Adrenal gland (tissue), 12 donors: ENCODE results near the gene TEX48. TPM values are rescaled to one million over a fixed set of nuclear protein-coding genes. Genes with fewer than 3 reads are reported as not detected.

Source experiments
- DNase-seq, 7 donors: peaks; one replicate each; pipeline ENCODE4 v3.0.0-alpha.2; 2019 to 2020
- H3K27ac ChIP-seq, 5 donors: fragments of 200-600 bp; sonication (generic) in 4 of 5; 1 replicate in 3 of 5; 2 replicates in 2 of 5; pipeline versions ENCODE4 v1.5.1 to v1.8.0; 2016 to 2020; ENCODE audit warnings: mild to moderate bottlenecking in 1 of 5
- H3K27me3 ChIP-seq: fragments of 200-600 bp; 2 replicates; pipeline ENCODE4 v1.8.0; 2021
- H3K36me3 ChIP-seq, 2 donors: fragments of 200-600 bp; replicated peaks in 1 of 2; 1 replicate in 1 of 2; 2 replicates in 1 of 2; pipeline versions ENCODE4 v1.5.1 to v1.8.0; 2018 to 2022
- H3K4me1 ChIP-seq, 2 donors: fragments of 200-600 bp; replicated peaks in 1 of 2; 1 replicate in 1 of 2; 2 replicates in 1 of 2; pipeline versions ENCODE4 v1.5.1 to v1.8.0; 2018 to 2021
- H3K4me3 ChIP-seq, 4 donors: fragments of 200-600 bp; sonication (generic) in 3 of 4; one replicate each; pipeline ENCODE4 v1.5.1; 2016 to 2018
- H3K9me3 ChIP-seq, 3 donors: fragments of 200-600 bp; sonication (generic) in 1 of 3; replicated peaks in 1 of 3; 1 replicate in 2 of 3; 2 replicates in 1 of 3; pipeline versions ENCODE4 v1.5.1 to v1.8.0; 2016 to 2021
- CTCF ChIP-seq, 6 experiments: fragments of 450-650 bp in 4 of 6; fragments of 200-600 bp in 2 of 6; sonication (generic) in 1 of 6; IDR thresholded peaks; 1 replicate in 5 of 6; 2 replicates in 1 of 6; pipeline versions ENCODE4 v1.5.1 to v1.8.0; 2016 to 2021; ENCODE audit warnings: antibody characterized with exemption in 6 of 6, mild to moderate bottlenecking in 2 of 6, moderate library complexity in 1 of 6
- POLR2A ChIP-seq, 2 donors: fragments of 450-650 bp; IDR thresholded peaks; one replicate each; pipeline ENCODE4 v1.6.1; 2017; ENCODE audit warnings: antibody characterized with exemption in 2 of 2, mild to moderate bottlenecking in 2 of 2, moderate library complexity in 1 of 2
- WGBS, 4 donors: extraction: QIAGEN DNeasy Blood & Tissue Kit in 2 of 4; methylation state at CpG; one replicate each; pipeline versions ENCODE4 v1.1.5 to v1.1.7; 2013 to 2017; 5-methylcytosine and 5-hydroxymethylcytosine counted together
- intact Hi-C, 2 donors: fragments of 100-400 bp; cut with DNase I; formaldehyde crosslinking; loops; one replicate each; pipeline versions ENCODE4 v1.14.1 to v1.15.0; 2022 to 2023
- polyA plus RNA-seq, 3 donors: library from polyadenylated mRNA; stranded (reverse); fragments of 200-250 nt in 2 of 3; fragments of 350-450 nt in 1 of 3; fragmentation: Illumina TruSeq in 1 of 3; extraction: RNeasy Lipid Tissue Mini Kit (QIAGEN cat#74804) in 1 of 3; gene quantifications; one replicate each; pipeline ENCODE4 v1.2.3, GENCODE V29; 2013 to 2014
- total RNA-seq, 9 donors: library from RNA; depleted of rRNA in 4 of 9; stranded (reverse); fragments of >200 nt in 4 of 9; fragments of 120-200 nt in 1 of 9; fragmentation: NEBNext Ultra II Directional in 1 of 9; extraction: Animal tissue kit (Norgen Biotek cat#: 25700) in 1 of 9; gene quantifications; one replicate each; pipeline versions ENCODE4 v1.1.0 to v1.2.4, GENCODE V29; 2013 to 2023
- donor health status: healthy with polysubstance abuse.
- donor health status: Bipolar disorder and iron deficiency.
- donor health status: DM: yes; HTN: yes; CAD: no.
- donor health status: DM: no; HTN: no; CAD: no.
- donor health status: DM: no; HTN: no; CAD: no.
- donor health status: DM: yes; HTN: yes; CAD: no.

TEX48 gene
- total and polyA plus RNA-seq, 12 donors: not detected

- intact Hi-C loops: no loop called here
- H3K4me3 ChIP-seq: no peak overlapping the region
- no peaks in the 10 kb centered on the region for H3K36me3 ChIP-seq
- no peak overlapping the region for H3K27ac ChIP-seq
- WGBS, 4 donors: 87 to 98% (median 97%) methylated on average over 3 of the region's 3 CpGs
- no peak for DNase-seq
- no peak for TF ChIP-seq CTCF (IDR thresholded peaks at IDR 0.05)
- no peak for TF ChIP-seq POLR2A (IDR thresholded peaks at IDR 0.05)
- no peaks in the 10 kb centered on the region for H3K4me1 ChIP-seq
- H3K27me3 ChIP-seq: no peaks in the 10 kb centered on the region
- no peaks in the 10 kb centered on the region for H3K9me3 ChIP-seq
Measured at GRCh38 chr9:114724744-114725143, 42.8 kb upstream of the TEX48 start.

- intact Hi-C loops: no loop called here
- no peaks in the 10 kb centered on the region for H3K27me3 ChIP-seq
- H3K9me3 ChIP-seq: no peaks in the 10 kb centered on the region
- no peaks in the 10 kb centered on the region for H3K36me3 ChIP-seq
- no peak for DNase-seq
- H3K4me3 ChIP-seq: no peak overlapping the region
- WGBS, 4 donors: 82 to 97% (median 94%) methylated on average over 1 of the region's 1 CpG
- no peaks in the 10 kb centered on the region for H3K4me1 ChIP-seq
- no peak for TF ChIP-seq POLR2A (IDR thresholded peaks at IDR 0.05)
- no peak for TF ChIP-seq CTCF (IDR thresholded peaks at IDR 0.05)
- no peak overlapping the region for H3K27ac ChIP-seq
Measured at GRCh38 chr9:114723931-114724330, 41.9 kb upstream of the TEX48 start.

- H3K9me3 ChIP-seq: no peaks in the 10 kb centered on the region
- no peaks in the 10 kb centered on the region for H3K36me3 ChIP-seq
- H3K27me3 ChIP-seq: no peaks in the 10 kb centered on the region
- intact Hi-C loops: no loop called here
- no peak for DNase-seq
- no peak overlapping the region for H3K4me3 ChIP-seq
- no peak for TF ChIP-seq POLR2A (IDR thresholded peaks at IDR 0.05)
- no peak for TF ChIP-seq CTCF (IDR thresholded peaks at IDR 0.05)
- 50 to 69% (median 59%) methylated on average over 6 to 7 of the region's 7 CpGs for WGBS, 4 donors
- no peaks in the 10 kb centered on the region for H3K4me1 ChIP-seq
- no peak overlapping the region for H3K27ac ChIP-seq
Measured at GRCh38 chr9:114722937-114723620, 41.1 kb upstream of the TEX48 start.

GRCh38 chr9:114722081-114722621, 40.2 kb upstream of the TEX48 start:
- Histone ChIP-seq H3K9me3 (no peaks in the 10 kb centered on the region), H3K4me1 (no peaks in the 10 kb centered on the region), H3K4me3 (no peak overlapping the region), H3K36me3 (no peaks in the 10 kb centered on the region), H3K27me3 (no peaks in the 10 kb centered on the region), H3K27ac (no peak overlapping the region)
- 62 to 66% (median 62%) methylated on average over 7 of the region's 7 CpGs for WGBS, 4 donors
- intact Hi-C loops: no loop called here
- TF ChIP-seq POLR2A (IDR thresholded peaks at IDR 0.05) (no peak), CTCF (IDR thresholded peaks at IDR 0.05) (no peak)
- no peak for DNase-seq
